Globus pallidus (tissue), 1 donor: ENCODE data around the gene INF2.

Source experiments
- DNase-seq: peaks from one replicate; pipeline ENCODE4 v3.0.0-alpha.2; 2015; ENCODE audit warnings: low spot score

The INF2 gene

DNA sequence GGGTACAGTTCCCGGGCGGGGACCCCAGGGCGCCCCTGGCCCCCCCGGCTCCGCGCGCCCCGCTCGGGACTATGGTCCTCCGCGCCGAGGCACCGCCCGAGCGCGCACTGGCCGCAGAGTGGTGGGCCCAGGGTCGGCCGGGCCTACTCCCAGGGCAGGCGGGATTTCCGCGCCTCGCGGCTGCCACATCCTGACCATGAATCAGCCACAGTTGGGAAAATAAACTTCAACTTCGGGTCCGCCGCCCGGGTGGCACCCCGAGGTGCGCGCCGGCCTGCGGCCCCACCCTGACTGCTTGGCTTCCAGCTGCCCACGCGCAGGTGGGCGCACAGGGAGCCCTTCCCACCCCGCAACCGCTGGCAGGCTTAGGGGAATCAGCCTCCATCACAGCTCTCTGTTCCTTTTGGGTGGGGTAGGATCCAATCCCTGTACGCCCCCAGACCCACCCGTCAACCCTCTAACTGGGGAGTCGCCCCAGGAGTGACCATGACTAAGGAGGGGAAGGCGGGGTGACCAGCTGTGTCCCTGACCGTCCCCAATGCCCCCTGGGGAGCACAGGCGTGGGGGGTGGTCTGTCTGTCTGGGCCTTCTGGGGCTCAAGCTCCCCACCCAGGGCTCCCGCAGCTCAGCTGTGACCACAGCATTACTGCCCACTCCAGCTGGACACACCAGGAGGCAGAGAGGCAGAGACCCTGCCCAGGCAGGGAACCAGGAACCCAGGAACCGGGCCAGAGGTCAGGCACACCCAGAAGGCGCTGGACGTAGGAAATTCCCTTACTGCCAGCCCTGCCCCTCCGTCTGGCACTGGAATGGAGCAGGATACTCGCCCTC lies 678 bp downstream of the INF2 start:
- no peak for DNase-seq

DNA sequence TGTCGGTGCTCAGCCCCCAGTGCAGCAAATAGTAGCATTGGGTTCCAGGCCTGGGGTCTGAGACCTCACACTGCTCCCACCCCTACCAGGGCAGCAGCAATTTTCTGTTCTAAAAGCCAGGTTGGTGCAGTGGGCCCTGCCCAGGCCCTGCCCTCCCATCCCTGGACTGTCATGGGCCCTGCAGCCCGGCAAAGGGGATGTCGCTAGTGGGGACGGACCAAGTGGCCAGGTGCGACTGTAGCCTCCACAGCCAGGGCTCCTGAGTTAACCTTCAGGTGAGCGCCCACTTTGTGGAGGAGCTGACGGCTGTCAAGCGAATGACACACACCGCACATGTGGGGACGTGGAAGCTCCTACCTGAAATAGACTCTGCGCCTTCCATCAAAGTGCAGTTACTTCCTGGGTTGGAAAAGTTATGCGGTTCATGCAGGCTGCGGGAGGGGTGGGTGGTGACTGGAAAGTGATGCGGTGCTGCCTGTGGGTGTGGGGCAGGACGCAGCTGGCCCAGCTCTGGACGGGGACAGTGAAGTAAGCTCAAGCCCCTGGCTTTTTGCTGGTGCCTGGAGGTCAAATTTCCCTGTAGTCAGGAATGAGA lies 1.5 kb downstream of the INF2 start:
- no peak for DNase-seq

GRCh38 chr14:104691546-104692260 lies 2.3 kb downstream of the INF2 start:
- DNase-seq, result no peak

- DNase-seq, result no peak
Observed at GRCh38 chr14:104692261-104692938, 3.0 kb downstream of the INF2 start.

GRCh38 chr14:104692939-104693315 lies 3.5 kb downstream of the INF2 start:
- no peak for DNase-seq

- DNase-seq, result peak; percentile 77
Observed at GRCh38 chr14:104693482-104694431, 4.3 kb downstream of the INF2 start.

GRCh38 chr14:104694475-104694950 lies 5.1 kb downstream of the INF2 start:
- DNase-seq, result peak; percentile 95

DNA sequence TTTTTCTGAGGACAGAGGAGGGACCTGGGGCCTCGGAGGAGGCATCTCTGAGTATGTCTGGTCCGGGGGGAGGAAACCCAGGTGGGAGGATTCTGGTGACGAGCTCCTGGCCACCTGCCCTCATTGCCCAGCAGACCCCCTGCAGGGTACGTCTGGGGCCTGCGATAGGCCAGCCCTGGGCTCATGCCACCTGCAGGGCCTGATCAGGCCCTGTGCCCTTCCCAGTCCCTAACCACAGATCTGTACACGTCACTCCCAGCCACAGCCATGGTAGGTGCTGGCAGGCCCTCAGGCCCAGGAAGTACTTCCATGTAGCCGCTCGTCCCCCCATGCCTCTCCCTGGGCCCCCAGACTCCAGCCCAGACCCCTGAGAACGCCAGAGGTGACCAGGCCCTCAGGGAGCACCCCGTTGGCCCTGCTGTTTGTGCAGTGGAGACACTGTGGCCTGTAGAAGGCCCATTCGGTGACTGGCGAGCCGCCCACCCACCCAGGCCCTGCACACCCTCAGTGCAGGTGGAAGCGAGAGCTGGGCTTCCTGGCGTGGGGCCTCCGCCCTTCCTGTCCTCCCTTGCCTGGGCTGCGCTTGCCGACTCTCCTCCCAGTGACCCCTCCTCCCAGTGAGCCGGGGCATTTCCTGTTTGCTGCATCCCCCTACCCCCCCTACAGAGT lies 5.7 kb downstream of the INF2 start:
- DNase-seq, result no peak

GRCh38 chr14:104695660-104696000 lies 6.2 kb downstream of the INF2 start:
- no peak for DNase-seq

DNA sequence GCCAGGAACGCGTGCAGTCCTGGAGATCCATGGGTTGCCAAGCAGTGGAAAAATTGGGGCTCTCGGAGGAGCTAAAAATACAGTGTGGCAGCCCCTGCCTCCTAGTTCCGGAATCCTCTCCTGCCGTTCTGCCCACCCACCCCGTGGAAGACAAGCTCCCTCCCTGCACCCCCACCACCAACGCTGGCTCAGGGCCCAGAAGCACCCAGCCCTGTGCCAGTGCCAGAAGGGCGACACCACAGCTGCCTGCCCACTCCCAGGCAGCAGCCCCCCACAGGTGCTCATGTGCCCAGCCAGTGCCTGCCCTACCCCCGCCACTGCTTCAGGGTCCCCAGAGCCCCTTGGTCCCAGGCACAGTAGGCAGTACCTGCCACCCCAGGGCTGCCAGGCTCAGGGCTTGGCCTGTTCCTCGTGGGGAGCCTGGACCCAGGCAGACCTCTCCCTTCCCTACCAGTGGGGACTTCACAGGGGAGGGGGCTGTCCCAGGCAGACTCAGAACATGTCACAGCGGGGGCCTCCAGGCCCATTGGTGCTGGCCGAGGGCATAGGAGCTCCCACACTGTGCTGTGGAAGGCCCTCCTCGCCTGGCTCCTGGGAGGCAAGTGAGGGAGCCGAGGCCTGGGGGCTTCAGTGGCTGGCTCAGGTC lies 7.4 kb downstream of the INF2 start:
- DNase-seq, result no peak

DNA sequence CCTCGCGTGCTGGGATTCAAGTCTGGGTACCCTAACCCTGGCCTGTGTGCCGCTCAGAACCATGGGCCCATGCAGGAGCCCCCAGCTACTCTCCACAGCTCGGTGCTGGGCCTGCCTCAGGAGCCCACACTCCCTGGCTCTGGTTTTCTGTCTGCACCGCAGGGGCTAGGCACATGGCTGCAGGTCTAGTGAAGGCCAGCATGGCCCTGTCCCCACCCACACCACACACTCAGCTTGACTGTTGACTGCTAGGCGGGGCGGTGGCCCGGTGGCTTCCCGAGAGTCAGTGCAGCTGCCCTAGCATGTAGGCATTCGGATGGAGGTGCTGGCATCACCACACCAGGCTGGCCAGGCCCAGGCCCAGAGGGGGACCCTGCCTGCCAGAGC lies 7.9 kb downstream of the INF2 start:
- DNase-seq, result no peak

DNA sequence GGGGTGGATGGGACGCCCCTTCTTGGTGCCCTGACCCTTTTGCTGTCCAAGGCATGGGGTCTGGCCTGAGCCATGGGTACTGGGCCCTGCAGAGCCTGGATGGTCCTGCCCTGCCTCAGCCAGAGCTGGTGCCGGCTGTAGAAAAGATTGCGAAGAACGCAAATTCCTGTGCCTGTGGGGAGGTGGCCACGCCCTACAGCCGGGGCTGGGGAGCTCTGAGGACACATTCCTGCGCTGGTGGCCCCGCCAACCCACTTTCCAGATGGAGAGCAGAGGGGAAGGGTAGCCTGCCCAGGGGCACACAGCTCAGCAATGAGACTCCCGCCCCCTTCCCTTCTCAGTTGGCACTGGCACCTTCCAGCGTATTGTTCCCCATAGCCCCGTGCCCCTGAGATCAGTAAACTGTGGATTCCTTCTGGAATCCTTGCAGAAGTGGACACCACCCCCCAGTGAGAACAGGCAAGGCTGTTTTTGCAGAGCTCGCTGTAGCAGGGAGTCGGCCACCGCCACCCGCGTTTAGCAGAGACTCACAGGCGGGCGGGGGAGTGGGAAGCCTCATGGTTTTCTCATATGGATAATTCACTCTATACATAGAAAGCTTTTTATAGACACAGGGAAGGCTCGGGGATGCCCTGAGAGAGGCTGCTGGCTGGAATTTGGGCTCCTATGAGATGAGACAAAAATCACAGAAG lies 8.6 kb downstream of the INF2 start:
- DNase-seq, result no peak

DNA sequence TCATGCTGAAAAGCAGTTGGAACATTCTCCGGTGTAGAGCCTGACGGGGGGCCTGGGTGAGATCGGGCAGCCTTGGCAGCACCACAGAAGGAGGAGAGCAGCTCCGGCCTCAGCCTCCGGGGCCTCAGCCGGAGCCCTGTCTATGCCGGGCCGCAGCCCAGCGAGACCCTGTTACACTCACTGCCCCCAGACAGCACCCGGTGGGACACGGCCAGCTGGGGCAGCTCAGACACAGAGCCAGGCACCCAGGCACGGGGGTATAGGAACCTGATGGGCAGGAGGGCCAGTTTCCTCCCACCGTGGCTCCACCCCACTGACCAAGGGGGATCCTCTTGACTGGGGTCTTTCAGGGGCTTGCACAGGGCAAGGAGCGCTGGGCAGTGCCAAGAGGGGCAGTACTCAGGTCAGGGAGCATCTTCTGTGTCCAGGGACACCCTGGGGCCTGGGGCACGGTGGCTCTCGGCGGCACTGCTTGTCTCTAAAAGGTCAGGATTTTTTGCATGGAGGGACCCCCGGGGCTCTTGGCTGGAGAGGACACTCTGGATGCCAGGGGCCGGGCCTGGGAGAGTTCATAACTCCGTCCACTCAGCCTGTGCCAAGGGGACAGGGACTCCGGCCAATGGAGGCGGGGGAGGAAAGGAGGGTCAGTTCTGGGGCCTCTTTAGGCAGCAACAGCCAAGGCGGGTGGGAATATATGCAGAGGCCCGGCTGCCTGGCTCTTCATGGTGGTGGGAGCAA lies 9.4 kb downstream of the INF2 start:
- no peak for DNase-seq

- DNase-seq, result no peak
Observed at GRCh38 chr14:104699426-104699748, 10.0 kb downstream of the INF2 start.

- DNase-seq, result no peak
Observed at GRCh38 chr14:104700225-104700651, 10.8 kb downstream of the INF2 start.

DNA sequence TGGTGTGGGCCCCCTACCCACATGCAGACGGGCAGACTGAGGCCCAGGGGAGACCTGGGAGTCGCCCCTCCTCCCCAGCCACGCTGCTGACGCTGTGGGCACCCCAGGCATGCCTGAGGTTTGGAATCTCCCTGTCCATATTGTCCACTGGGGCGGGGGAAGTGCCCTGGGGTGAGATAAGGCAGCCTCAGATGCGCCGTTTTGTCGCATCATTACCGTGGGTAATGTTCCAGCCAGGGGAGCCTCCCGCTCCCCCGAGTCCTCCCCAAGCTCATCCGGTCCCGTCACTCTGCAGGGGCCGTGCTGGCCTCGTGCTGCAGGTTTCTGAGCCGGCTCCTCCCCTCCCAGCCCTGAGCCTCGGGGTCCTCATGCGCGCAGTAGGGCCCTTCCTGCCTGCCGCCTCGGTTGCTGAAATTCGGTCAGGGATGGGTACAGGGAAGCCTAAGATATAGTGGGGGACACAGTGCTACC lies 11.4 kb downstream of the INF2 start:
- no peak for DNase-seq

DNA sequence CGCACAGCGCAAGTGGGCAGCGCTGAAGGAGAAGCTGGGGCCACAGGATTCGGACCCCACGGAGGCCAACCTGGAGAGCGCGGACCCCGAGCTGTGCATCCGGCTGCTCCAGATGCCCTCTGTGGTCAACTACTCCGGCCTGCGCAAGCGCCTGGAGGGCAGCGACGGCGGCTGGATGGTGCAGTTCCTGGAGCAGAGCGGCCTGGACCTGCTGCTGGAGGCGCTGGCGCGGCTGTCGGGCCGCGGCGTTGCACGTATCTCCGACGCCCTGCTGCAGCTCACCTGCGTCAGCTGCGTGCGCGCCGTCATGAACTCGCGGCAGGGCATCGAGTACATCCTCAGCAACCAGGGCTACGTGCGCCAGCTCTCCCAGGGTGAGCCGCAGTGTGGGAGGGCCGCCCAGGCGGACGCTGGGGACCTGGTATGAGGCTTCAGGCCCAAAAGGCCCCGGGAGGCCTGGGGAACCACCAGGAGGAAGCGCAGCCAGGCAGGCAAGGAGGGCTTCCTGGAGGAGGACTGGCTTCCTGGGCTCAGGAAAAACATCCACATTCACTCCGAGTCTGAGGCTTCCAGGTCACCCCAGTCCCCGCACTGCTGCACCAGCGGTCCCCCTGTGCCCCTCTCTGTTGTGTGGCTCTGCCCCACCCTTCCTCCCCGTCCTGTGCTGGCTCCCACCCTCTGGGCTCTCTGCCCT lies 12.1 kb downstream of the INF2 start:
- DNase-seq, result no peak

- no peak for DNase-seq
Observed at GRCh38 chr14:104702106-104702505, 12.7 kb downstream of the INF2 start.
